Naive thymus-derived CD8-positive, alpha-beta T cell (primary cell): ENCODE results near the gene UBE2G2. TPM values are rescaled to one million over a fixed set of nuclear protein-coding genes. Genes with fewer than 3 reads are reported as not detected.

Source experiments
- ATAC-seq, 2 donors: fragments of 150-1000 bp; cut with Tn5 transposase in 1 of 2; sonication (Bioruptor Pico), chemical (Tn5 transposase) in 1 of 2; 1 replicate in 1 of 2; 2 replicates in 1 of 2; pipeline ENCODE4 v1.10.0; 2021; ENCODE audit warnings: mild to moderate bottlenecking in 2 of 2, moderate library complexity in 2 of 2
- POLR2A ChIA-PET: fragments of 350-600 bp; sonication (Branson Sonifier 250); formaldehyde crosslinking; loops from one replicate; lab custom pipeline; 2021; ENCODE audit warnings: antibody characterized with exemption; lab: Charles Lee
- DNase-seq, 10 donors: peaks; one replicate each; pipeline versions ENCODE4 v3.0.0 to v3.0.0-alpha.2; 2020 to 2022
- H3K27ac Mint-ChIP-seq, 10 donors: one replicate each; pipeline ENCODE4 v1.8.0; 2020 to 2022; ENCODE audit warnings: mild to moderate bottlenecking in 10 of 10, mixed read lengths in 10 of 10, moderate library complexity in 4 of 10, inconsistent platforms in 1 of 10
- H3K27me3 Mint-ChIP-seq, 5 donors: one replicate each; pipeline ENCODE4 v1.8.0; 2021 to 2022; ENCODE audit warnings: mixed read lengths in 5 of 5
- H3K36me3 Mint-ChIP-seq, 3 donors: one replicate each; pipeline ENCODE4 v1.8.0; 2020 to 2022; ENCODE audit warnings: mixed read lengths in 3 of 3, mild to moderate bottlenecking in 2 of 3, inconsistent platforms in 1 of 3
- H3K4me1 Mint-ChIP-seq, 4 donors: one replicate each; pipeline ENCODE4 v1.8.0; 2021 to 2022; ENCODE audit warnings: mixed read lengths in 4 of 4
- H3K4me3 Mint-ChIP-seq, 10 donors: one replicate each; pipeline ENCODE4 v1.8.0; 2020 to 2022; ENCODE audit warnings: mild to moderate bottlenecking in 10 of 10, mixed read lengths in 10 of 10, moderate library complexity in 6 of 10, inconsistent platforms in 1 of 10
- H3K9me3 Mint-ChIP-seq, 9 donors: one replicate each; pipeline ENCODE4 v1.8.0; 2020 to 2022; ENCODE audit warnings: mixed read lengths in 9 of 9, mild to moderate bottlenecking in 3 of 9, inconsistent platforms in 1 of 9, moderate library complexity in 1 of 9
- polyA plus RNA-seq, 3 donors: library from polyadenylated mRNA; unstranded; fragments of 300-500 nt; fragmentation: Illumina TruSeq; gene quantifications; one replicate each; pipeline ENCODE4 v1.2.3, GENCODE V29; 2021
- total RNA-seq, 8 experiments: library from RNA in 2 of 8; stranded (reverse) in 2 of 8; gene quantifications; one replicate each; pipeline ENCODE4 v1.2.3 and lab custom pipeline; 2021 to 2026

Gene UBE2G2, protein sequence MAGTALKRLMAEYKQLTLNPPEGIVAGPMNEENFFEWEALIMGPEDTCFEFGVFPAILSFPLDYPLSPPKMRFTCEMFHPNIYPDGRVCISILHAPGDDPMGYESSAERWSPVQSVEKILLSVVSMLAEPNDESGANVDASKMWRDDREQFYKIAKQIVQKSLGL
- total RNA-seq (100 to 1,000 TPM; 167 to 186 TPM), polyA plus RNA-seq (10 to 100 TPM; 56.2 to 72.8 (median 62.3) TPM), total RNA-seq (lab: John Stamatoyannopoulos, UW) (159 to 258 (median 192) reads per million in 6 experiments)

DNA sequence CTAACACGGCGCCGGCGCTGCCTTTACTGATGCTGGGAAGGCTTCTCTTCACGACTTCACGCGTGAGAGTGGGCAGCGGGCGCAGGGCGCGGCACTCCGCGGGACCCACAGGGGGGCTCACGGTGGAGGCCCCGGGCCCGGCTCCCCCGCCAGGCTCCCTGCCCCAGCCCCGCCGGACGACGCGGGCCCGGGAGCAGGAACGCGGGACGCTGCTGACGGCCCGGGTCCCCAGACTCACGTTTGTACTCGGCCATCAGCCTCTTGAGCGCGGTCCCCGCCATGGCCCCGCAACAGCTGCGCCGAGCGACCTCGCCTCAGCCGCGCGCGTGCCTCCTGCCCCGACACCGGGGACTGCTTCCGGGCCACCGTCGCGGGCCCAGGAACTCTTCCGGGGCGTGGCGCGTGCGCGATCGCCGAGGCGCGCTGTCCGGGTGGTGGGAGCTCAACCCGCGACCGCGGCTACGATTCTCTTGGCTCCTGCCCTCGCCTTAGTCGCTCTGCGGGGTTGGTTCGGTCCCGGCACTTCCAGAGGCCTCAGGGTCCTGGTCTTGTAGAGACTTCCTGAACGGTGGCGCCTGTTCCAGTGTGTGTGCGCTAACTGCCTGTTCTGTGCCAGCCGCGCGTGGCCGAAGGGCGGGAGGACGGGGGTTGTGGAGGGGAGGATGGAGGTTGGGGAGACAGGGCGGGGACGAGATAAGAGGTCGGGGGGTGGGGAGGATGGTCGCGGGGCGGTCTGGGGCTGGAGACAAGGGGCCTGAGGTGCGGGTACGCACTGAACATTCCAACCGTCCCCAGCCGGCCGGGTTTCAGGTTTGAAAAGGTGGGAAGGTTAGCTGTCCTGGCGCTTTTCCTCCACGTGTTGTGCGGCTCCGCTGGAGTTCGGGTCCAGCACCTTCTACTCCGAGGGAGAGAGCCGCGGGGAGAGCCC, at the start of gene UBE2G2:
TSS of gene UBE2G2 (minus strand) at position 353 of the 928 bp plus-strand sequence. CDS start at position 281, 72 bp downstream.
- ATAC-seq (peak; percentile 91 to 93), DNase-seq (peak; percentile 77 to 92 (median 88))
- Mint-ChIP-seq H3K4me1 (peaks cover 23 to 53% (median 46%) of the 10 kb centered on the region in 4 donors), H3K4me3 (peak within 1 kb of the TSS; percentile 92 to 99 (median 97)), H3K9me3 (no peaks in the 10 kb centered on the region), H3K27me3 (no peaks in the 10 kb centered on the region), H3K36me3 (peaks cover 0 to 48% (median 2%) of the 10 kb centered on the region in 3 donors), H3K27ac (peak within 1 kb of the TSS; percentile 64 to 99 (median 95))
- POLR2A ChIA-PET = interaction anchor here (0.6 to 4.1 kb wide), 13 partner anchors 13 to 753 kb away, joined by 3 to 35 read pairs (median 5); partner anchors contain the start of genes PTTG1IP, SLX9 and SUMO3

DNA sequence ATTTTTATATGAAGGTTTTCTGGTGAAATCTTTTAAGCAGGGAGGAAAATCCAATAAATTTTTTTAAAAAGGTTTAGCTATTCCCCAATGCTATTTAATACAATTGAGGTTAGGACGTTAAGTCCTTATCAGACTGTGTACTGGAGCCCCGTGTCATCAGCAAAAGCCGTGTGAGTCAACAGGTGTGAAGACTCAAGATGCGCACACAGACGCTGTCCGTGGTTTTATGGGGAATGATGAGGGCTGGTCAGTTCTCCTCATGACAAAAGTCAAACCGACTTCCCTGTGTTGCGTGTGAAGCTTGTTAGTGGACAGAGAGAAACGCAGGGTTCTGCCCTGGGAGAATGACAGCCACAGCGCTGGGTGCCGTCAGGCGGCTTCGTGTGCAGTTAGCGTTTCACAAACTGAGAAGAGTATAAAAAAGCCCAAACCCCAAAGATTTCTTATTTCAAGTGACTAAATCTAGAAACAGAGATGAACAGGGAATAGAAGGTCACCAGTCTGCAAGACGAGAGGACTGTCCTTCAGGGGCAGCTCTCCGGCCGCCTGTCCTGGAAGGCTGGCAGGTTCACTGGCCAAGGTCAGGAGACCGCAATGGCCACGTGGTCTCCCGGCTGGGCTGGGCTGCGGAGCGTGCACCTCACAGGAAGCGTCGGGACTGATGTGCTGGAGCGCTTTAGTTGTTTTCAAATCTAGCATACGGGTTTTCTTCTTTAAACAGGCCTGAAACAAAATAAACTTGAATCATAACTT, 49.5 kb upstream of the UBE2G2 start:
- POLR2A ChIA-PET = interaction anchor here (0.9 kb wide), 1 partner anchor 21 kb away, joined by 4 read pairs; no protein-coding TSS in a partner anchor
- no peaks in the 10 kb centered on the region for H3K27me3 Mint-ChIP-seq
- H3K9me3 Mint-ChIP-seq = no peaks in the 10 kb centered on the region
- H3K36me3 Mint-ChIP-seq = peaks cover 0 to 71% (median 6%) of the 10 kb centered on the region in 3 donors
- DNase-seq (no peak), ATAC-seq (no peak)
- H3K27ac Mint-ChIP-seq = peak overlapping the region in 8 of 10 donors; percentile 8 to 84 (median 66)
- H3K4me3 Mint-ChIP-seq = peak overlapping the region in 2 of 10 donors; percentile 39 to 43
- peaks cover 21 to 45% (median 36%) of the 10 kb centered on the region in 4 donors for H3K4me1 Mint-ChIP-seq

DNA sequence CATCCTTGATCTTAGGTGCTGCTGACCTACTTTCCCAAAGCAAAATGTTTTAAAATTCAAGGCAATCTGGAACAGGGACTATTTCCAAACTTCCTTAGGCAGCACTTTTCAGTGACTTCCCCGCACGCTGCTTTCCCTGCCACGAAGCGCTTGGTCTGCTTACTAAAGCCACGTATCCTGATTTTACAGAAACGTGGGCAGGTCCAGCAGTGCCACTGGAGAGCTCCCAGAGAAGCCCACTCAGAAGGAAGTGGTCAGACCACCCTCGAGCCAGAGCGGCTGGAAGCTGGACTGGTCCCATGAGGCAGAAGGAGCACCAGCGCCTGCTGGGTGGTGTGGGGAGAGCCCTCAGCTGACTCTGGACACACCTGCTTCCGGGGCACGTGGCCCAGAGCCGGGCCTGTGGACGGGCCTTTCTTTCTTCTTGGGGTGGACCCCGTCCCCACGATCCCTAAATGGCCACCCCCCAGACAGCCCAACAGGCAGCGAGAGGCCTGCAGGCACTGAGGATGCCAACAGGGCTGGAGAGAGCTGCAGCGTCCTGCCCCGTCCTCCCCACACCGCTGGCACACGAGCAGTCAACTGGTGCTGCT, 48.7 kb upstream of the UBE2G2 start:
- DNase-seq = no peak

DNA sequence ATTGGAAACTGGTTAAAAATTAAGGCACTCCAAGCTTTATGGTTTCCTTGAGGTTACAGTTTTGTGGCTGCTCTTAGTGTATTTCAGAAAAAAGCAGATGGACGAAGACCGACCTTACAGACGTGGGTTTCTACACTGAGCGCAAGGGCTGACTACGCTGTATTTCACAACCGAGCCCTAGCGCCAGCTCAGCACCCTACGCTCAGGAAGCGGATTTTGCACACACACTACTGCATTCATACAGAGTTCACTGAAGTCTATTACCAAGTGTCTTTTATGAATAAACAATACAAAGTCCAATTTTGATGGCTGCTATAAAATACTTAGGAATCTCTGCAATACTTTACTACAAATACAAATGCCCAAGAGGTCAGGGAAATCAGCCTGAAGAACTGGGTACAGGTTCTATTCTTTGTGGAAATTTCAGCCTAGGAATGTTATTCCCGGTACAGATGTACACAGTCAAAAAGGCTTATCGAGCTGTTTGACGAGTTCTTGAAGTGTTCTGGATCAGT, 48.1 kb upstream of the UBE2G2 start:
- peaks cover 0 to 57% (median 6%) of the 10 kb centered on the region in 3 donors for H3K36me3 Mint-ChIP-seq
- DNase-seq = no peak
- no peaks in the 10 kb centered on the region for H3K9me3 Mint-ChIP-seq
- H3K27ac Mint-ChIP-seq = no peak overlapping the region
- H3K27me3 Mint-ChIP-seq = no peaks in the 10 kb centered on the region
- peaks cover 19 to 47% (median 31%) of the 10 kb centered on the region in 4 donors for H3K4me1 Mint-ChIP-seq
- no peak for ATAC-seq
- POLR2A ChIA-PET = no interaction called here
- no peak overlapping the region for H3K4me3 Mint-ChIP-seq

More for the DNA sequence above, 48.7 kb upstream of the UBE2G2 start:
- ATAC-seq = no peak
- Mint-ChIP-seq H3K9me3 (no peaks in the 10 kb centered on the region), H3K4me1 (peaks cover 21 to 50% (median 36%) of the 10 kb centered on the region in 4 donors), H3K27ac (no peak overlapping the region), H3K4me3 (no peak overlapping the region), H3K36me3 (peaks cover 0 to 63% (median 6%) of the 10 kb centered on the region in 3 donors), H3K27me3 (no peaks in the 10 kb centered on the region)
- POLR2A ChIA-PET = interaction anchor here (0.9 kb wide), 1 partner anchor 22 kb away, joined by 4 read pairs; no protein-coding TSS in a partner anchor

DNA sequence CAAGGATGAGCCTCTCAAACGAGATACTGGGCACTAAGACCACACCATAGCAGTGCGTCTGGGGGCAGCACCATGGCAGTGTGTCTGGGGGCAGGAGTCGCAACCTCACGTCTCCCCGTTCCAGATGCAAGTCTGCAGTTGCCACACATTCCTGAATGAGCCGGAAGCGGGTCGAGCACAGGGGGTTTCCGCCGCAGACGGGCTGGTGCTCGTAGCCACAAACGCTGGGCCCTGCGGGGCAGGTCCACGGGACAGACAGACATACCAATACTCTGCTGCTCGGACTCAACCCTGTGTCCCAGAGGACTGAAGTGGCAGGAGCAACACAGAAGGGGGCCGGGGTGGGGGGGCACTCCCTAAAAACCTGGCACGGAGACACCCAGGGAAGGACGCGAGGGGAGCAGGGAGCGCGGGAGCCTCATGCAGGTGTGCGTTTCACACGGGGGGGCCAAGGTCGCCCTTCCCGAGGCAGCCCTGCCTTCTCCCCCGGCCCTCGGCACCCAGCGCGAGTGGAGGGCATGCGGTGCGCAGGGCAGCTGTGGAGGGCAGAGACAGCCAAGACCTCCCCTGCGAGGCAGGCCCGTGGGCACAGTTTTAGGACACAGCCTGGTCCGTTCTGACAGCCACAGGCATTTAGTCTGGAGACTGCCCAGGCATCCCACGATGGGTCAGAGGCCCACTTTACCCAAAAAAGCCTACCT, 47.4 kb upstream of the UBE2G2 start:
- no peak for ATAC-seq
- Mint-ChIP-seq H3K27me3 (peaks cover 0 to 2% (median 0%) of the 10 kb centered on the region in 5 donors), H3K27ac (peak overlapping the region in 1 of 10 donors; percentile 15), H3K4me3 (no peak overlapping the region), H3K4me1 (peaks cover 13 to 42% (median 24%) of the 10 kb centered on the region in 4 donors), H3K36me3 (peaks cover 0 to 50% (median 6%) of the 10 kb centered on the region in 3 donors), H3K9me3 (no peaks in the 10 kb centered on the region)
- DNase-seq = no peak
- POLR2A ChIA-PET = no interaction called here

DNA sequence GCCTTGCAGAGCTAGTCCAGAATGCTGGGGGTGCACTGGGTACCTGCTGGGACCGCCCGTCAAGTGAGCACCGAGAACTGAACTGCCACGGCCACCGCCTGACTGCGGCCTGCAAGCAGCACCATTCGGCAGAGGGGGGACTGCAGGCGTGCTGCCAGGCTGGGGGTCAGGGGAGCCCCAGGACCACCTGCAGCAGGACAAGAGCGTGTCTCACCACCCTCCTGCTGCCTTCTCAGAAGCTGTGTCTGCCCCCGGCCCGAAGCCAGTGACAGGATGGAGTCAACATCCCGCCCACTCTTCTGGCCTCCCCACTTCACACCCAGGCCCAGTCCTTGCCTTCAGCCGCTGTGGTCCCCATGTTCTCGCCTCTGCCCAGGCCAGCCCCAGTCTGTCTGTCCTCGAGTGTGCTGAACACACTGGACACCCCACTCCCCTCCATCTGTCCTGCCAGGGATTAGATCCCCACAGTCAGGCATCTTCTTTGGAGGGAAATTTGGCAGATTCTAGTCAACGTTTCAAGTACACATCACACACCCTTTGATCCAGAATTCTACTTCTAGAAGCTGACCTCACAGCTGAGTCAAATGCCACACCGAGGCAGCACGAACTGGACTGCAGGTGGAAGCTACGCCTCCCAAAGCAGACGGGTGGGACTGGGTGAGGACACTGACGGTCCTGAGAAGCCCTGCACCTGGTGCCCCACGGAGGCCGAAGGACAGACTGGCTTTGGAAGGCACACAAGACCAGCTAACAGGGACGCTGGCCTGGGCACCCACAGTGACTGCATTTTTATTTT, 45.8 kb upstream of the UBE2G2 start:
- Mint-ChIP-seq H3K4me1 (peaks cover 8 to 34% (median 19%) of the 10 kb centered on the region in 4 donors), H3K9me3 (no peaks in the 10 kb centered on the region), H3K27me3 (peaks cover 0 to 2% (median 0%) of the 10 kb centered on the region in 5 donors), H3K4me3 (no peak overlapping the region), H3K36me3 (peaks cover 0 to 36% (median 6%) of the 10 kb centered on the region in 3 donors), H3K27ac (peak overlapping the region in 5 of 10 donors; percentile 19 to 80 (median 57))
- ATAC-seq = no peak
- POLR2A ChIA-PET = interaction anchor here (1.5 kb wide), 1 partner anchor 28 kb away, joined by 4 read pairs; no protein-coding TSS in a partner anchor
- no peak for DNase-seq

DNA sequence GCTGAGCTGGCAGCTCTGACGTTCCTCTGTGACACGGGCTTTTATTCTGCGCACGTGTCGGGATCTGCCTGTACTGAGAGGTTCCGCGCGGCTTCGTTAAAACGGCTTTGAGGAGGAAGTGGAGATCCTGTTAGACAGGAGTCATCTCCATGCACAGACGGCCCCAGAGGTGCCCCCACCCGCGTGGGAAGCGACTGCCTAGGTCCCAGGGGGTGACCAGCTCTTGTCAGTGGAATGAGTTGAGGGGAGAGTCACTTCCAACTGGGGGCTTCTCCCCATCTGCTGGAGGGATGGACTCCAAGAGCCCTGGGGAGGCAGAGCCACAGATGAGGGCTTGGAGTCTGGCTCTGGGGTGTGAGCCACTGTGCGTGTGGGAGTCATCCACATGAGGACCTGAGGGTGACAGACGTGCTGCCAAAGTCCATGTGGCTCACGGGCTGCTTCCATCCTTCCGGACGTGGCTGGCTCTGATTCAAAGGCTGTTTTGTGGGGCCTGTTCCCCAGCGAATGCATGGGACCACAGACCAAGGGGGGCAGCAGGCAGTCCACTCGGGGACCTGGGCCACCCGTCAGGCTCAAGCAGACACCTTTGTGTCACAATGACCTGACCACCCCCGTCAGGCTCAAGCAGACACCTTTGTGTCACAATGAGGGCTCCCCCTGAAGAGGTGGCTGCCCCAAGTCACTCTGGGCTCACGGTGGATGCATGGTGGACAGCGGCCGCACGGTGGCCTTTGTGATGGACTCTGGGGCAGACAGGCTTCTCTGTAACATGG, 45.1 kb upstream of the UBE2G2 start:
- peak overlapping the region; percentile 70 to 85 (median 73) for H3K4me3 Mint-ChIP-seq
- no peaks in the 10 kb centered on the region for H3K9me3 Mint-ChIP-seq
- peaks cover 0 to 2% (median 0%) of the 10 kb centered on the region in 5 donors for H3K27me3 Mint-ChIP-seq
- ATAC-seq (peak; percentile 60 to 77), DNase-seq (peak in 9 of 10 donors; percentile 19 to 69 (median 33))
- peaks cover 8 to 26% (median 15%) of the 10 kb centered on the region in 4 donors for H3K4me1 Mint-ChIP-seq
- peaks cover 0 to 28% (median 6%) of the 10 kb centered on the region in 3 donors for H3K36me3 Mint-ChIP-seq
- peak overlapping the region; percentile 47 to 91 (median 72) for H3K27ac Mint-ChIP-seq
- POLR2A ChIA-PET = interaction anchor here (1.0 to 1.5 kb wide), 4 partner anchors 27 to 86 kb away, joined by 3 to 7 read pairs (median 4); partner anchors contain the start of gene PTTG1IP

DNA sequence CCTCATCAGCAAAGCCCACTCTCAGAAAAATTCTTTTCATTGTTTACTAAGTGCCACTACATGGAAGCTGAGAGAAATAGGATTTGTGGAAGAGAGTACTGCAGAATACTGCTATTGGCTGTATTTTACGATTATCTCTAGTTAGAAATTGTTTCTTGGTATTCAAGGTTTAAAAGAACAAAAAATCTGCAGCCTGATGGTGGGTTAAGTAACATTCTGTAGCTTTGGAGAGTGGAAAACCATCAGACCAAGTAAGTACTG, 44.5 kb upstream of the UBE2G2 start:
- Mint-ChIP-seq H3K4me1 (peaks cover 8 to 22% (median 12%) of the 10 kb centered on the region in 4 donors), H3K27me3 (peaks cover 0 to 5% (median 0%) of the 10 kb centered on the region in 5 donors), H3K4me3 (peak overlapping the region; percentile 70 to 85 (median 73)), H3K36me3 (peaks cover 0 to 23% (median 3%) of the 10 kb centered on the region in 3 donors), H3K9me3 (no peaks in the 10 kb centered on the region), H3K27ac (peak overlapping the region; percentile 46 to 91 (median 69))
- DNase-seq = peak in 1 of 10 donors; percentile 15
- POLR2A ChIA-PET = interaction anchor here (1.0 to 1.2 kb wide), 3 partner anchors 28 to 86 kb away, joined by 3 to 7 read pairs (median 5); partner anchors contain the start of gene PTTG1IP
- no peak for ATAC-seq

DNA sequence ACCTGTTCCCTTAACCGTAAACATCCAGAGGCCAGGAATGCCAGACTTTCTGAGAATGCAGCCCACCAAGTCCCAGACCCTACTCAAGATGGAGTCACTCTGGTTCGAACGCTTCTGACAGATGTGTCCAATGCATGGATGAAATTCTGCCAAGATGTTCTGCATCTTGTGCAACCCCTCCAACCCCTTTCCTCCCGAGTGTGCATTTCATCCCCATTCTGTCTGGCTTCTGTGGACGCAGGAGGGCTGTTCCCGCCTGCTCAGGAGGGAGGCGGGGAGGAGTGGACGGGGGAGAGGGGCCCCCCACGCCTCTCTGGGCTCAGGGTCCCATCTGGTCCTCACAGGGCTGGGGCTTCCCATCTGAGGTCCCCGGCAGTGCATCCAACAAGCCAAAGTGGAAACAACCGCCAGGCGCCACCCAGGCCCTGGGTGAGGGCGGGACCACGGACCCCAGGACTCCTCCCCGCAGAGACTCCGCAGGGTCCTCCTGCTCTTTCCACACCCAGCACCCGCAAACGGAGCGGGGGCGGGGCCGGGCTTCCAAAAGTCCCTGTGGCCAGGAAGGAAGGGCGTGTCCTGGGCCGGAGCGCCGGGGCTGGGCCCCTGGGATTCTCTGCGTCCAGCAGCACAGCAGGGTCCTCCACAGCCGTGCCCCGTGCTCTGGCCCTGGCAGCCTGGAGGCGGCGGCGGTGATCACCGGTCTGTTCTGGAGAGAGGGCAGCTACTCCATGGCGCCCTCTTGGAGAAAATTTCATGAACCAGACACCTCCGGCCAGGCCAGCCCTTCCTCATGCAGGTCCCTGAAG, 44.0 kb upstream of the UBE2G2 start:
- Mint-ChIP-seq H3K27ac (peak overlapping the region in 8 of 10 donors; percentile 46 to 91 (median 69)), H3K4me3 (peak overlapping the region; percentile 70 to 85 (median 73)), H3K27me3 (peaks cover 0 to 5% (median 0%) of the 10 kb centered on the region in 5 donors), H3K4me1 (peaks cover 6 to 18% (median 12%) of the 10 kb centered on the region in 4 donors), H3K9me3 (no peaks in the 10 kb centered on the region), H3K36me3 (peaks cover 0 to 18% (median 0%) of the 10 kb centered on the region in 3 donors)
- DNase-seq = peak; percentile 19 to 70 (median 36)
- ATAC-seq = peak; percentile 76 to 85
- POLR2A ChIA-PET = interaction anchor here (1.0 to 1.2 kb wide), 3 partner anchors 28 to 87 kb away, joined by 3 to 7 read pairs (median 5); partner anchors contain the start of gene PTTG1IP
